Activated T-cell treated with anti-CD3 and anti-CD28 coated beads, Interleukin-2, amount 50 U/mL, for 72 hours (primary cell): ENCODE results near the gene NRBF2. TPM values are rescaled to one million over a fixed set of nuclear protein-coding genes. Genes with fewer than 3 reads are reported as not detected.

ENCODE experiments used
- ATAC-seq, 2 donors: fragments of 150-1000 bp; cut with Tn5 transposase; replicated peaks in 1 of 2; 2 replicates each; pipeline ENCODE4 v1.10.0; 2021; ENCODE audit warnings: moderate library complexity in 2 of 2, mild to moderate bottlenecking in 1 of 2
- DNase-seq, 2 donors: peaks; one replicate each; pipeline ENCODE4 v3.0.0; 2021 to 2022; ENCODE audit warnings: mixed read lengths in 1 of 2
- H3K27ac Mint-ChIP-seq: one replicate; pipeline ENCODE4 v1.8.0; 2022; ENCODE audit warnings: mild to moderate bottlenecking, moderate library complexity, mixed read lengths
- H3K27me3 Mint-ChIP-seq: one replicate; pipeline ENCODE4 v1.8.0; 2022; ENCODE audit warnings: low read depth, mixed read lengths
- H3K36me3 Mint-ChIP-seq, 2 donors: one replicate each; pipeline ENCODE4 v1.8.0; 2022; ENCODE audit warnings: mixed read lengths in 2 of 2, mild to moderate bottlenecking in 1 of 2; ENCODE audit not compliant: insufficient read depth in 2 of 2
- H3K4me1 Mint-ChIP-seq: one replicate; pipeline ENCODE4 v1.8.0; 2022; ENCODE audit warnings: low read depth, mixed read lengths
- H3K4me3 Mint-ChIP-seq, 2 donors: one replicate each; pipeline ENCODE4 v1.8.0; 2022; ENCODE audit warnings: mild to moderate bottlenecking in 2 of 2, mixed read lengths in 2 of 2, moderate library complexity in 2 of 2
- H3K9me3 Mint-ChIP-seq, 2 donors: one replicate each; pipeline ENCODE4 v1.8.0; 2022; ENCODE audit warnings: mixed read lengths in 2 of 2
- total RNA-seq, 2 donors: library from RNA; stranded (reverse); gene quantifications; one replicate each; pipeline ENCODE4 v1.2.3, GENCODE V29; 2022

Gene NRBF2
- total RNA-seq, 2 donors from 2014 or later = 26.3 to 30.1 TPM

GRCh38 chr10:63175534-63175933 lies 42.4 kb downstream of the NRBF2 start:
- Mint-ChIP-seq H3K9me3 (no peaks in the 10 kb centered on the region), H3K4me1 (peaks cover 61% of the 10 kb centered on the region), H3K27me3 (no peaks in the 10 kb centered on the region), H3K36me3 (peaks cover 7 to 36% of the 10 kb centered on the region in 2 donors), H3K4me3 (no peak overlapping the region), H3K27ac (no peak overlapping the region)
- DNase-seq = no peak
- ATAC-seq = no peak

DNA sequence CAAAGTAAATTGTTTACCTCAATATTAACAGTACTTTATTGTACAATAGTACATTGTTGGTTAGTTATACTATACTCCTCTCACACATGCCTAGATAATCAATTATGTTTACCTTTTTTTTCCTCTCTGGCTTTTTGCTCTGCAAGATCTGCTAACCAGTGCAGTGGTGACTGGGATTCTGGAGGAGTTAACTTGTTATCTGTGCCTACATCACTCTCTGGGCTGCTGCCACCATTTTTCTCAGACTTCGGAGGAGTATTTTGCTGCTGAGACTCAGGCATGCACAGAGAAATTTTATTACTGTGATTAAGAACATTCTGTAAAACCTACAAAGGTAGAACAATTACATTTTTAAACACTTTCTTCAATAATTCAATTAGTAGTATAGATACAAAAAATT lies 59.7 kb downstream of the NRBF2 start:
- H3K4me1 Mint-ChIP-seq = no peaks in the 10 kb centered on the region
- no peak overlapping the region for H3K4me3 Mint-ChIP-seq
- H3K9me3 Mint-ChIP-seq = no peaks in the 10 kb centered on the region
- no peaks in the 10 kb centered on the region for H3K27me3 Mint-ChIP-seq
- DNase-seq = no peak
- H3K27ac Mint-ChIP-seq = no peak overlapping the region
- ATAC-seq = no peak
- peaks cover 5 to 27% of the 10 kb centered on the region in 2 donors for H3K36me3 Mint-ChIP-seq

GRCh38 chr10:63197344-63198092 lies 64.4 kb downstream of the NRBF2 start:
- Mint-ChIP-seq H3K27ac (peak overlapping the region; percentile 70), H3K9me3 (no peaks in the 10 kb centered on the region), H3K36me3 (peaks cover 4 to 21% of the 10 kb centered on the region in 2 donors), H3K27me3 (no peaks in the 10 kb centered on the region), H3K4me1 (no peaks in the 10 kb centered on the region), H3K4me3 (no peak overlapping the region)
- ATAC-seq (no peak), DNase-seq (no peak)

DNA sequence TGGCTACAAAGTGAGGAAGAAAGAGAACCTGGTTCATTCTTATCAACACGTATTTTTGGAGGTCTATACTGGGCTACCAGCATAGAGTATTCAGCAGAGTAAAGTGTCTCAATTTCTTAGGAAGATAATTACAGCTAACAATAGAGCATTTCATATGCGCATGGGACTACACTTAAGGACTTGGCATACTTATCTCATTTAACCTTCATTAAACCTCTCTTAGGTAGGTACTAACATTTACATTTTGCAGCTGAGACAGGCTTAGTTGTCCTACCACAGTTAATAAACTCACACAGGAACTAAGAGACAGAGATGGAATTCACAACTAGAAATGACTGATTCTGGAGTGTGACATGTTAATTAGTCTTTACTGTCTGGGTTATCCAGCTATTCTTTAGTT lies 66.6 kb downstream of the NRBF2 start:
- no peak overlapping the region for H3K4me3 Mint-ChIP-seq
- H3K27me3 Mint-ChIP-seq = no peaks in the 10 kb centered on the region
- H3K27ac Mint-ChIP-seq = no peak overlapping the region
- no peak for DNase-seq
- H3K36me3 Mint-ChIP-seq = peaks cover 3 to 7% of the 10 kb centered on the region in 2 donors
- no peaks in the 10 kb centered on the region for H3K9me3 Mint-ChIP-seq
- ATAC-seq = no peak
- H3K4me1 Mint-ChIP-seq = peaks cover 4% of the 10 kb centered on the region

GRCh38 chr10:63200431-63200830 lies 67.3 kb downstream of the NRBF2 start:
- peaks cover 2 to 8% of the 10 kb centered on the region in 2 donors for H3K36me3 Mint-ChIP-seq
- H3K4me3 Mint-ChIP-seq = no peak overlapping the region
- DNase-seq (no peak), ATAC-seq (no peak)
- no peak overlapping the region for H3K27ac Mint-ChIP-seq
- no peaks in the 10 kb centered on the region for H3K27me3 Mint-ChIP-seq
- H3K9me3 Mint-ChIP-seq = no peaks in the 10 kb centered on the region
- H3K4me1 Mint-ChIP-seq = peaks cover 11% of the 10 kb centered on the region

DNA sequence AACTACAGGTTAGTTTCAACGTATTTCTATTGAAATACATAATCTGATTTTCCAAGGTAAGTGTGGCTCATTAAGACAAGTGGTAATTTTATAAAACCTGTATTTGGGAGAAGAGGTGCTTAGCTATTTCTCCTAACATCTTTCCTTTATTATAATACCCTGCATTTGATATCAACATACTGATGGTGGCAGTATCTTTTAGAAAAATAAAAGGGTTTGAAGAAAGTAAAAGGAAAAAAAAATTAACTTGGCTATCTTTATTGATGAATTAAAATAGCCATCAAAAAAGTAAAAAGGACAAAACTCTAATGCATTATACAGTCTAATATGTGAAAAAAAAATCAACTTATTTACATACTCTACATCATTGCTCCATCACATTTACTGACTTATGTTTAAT lies 68.0 kb downstream of the NRBF2 start:
- no peak overlapping the region for H3K27ac Mint-ChIP-seq
- ATAC-seq = no peak
- peaks cover 12% of the 10 kb centered on the region for H3K4me1 Mint-ChIP-seq
- H3K36me3 Mint-ChIP-seq = peaks cover 2 to 8% of the 10 kb centered on the region in 2 donors
- H3K27me3 Mint-ChIP-seq = no peaks in the 10 kb centered on the region
- H3K9me3 Mint-ChIP-seq = no peaks in the 10 kb centered on the region
- H3K4me3 Mint-ChIP-seq = no peak overlapping the region
- no peak for DNase-seq
